LNCaP clone FGC (cell line): ENCODE results near the gene ART4.

ENCODE experiments used
- DNase-seq: peaks from one replicate; pipeline ENCODE4 v3.0.0-alpha.2; 2011; ENCODE audit warnings: low read depth
- H3K4me3 ChIP-seq: 2 replicates; pipeline ENCODE4 v1.5.1; 2011; ENCODE audit warnings: mild to moderate bottlenecking, low read depth, low read length, control low read depth
- CTCF ChIP-seq: IDR thresholded peaks from 2 replicates; pipeline ENCODE4 v1.5.1; 2012; ENCODE audit warnings: mild to moderate bottlenecking; ENCODE audit not compliant: control insufficient read depth, insufficient read depth; ENCODE audit errors: extremely low read depth

Gene ART4

GRCh38 chr12:14883686-14884085 is 40.4 kb upstream of the ART4 start:
- DNase-seq, result no peak
- no peak for TF ChIP-seq CTCF
- H3K4me3 ChIP-seq, result no peak overlapping the region

GRCh38 chr12:14880890-14881453 is 37.6 kb upstream of the ART4 start:
- no peak for DNase-seq
- no peak overlapping the region for H3K4me3 ChIP-seq
- TF ChIP-seq CTCF, result no peak

- TF ChIP-seq CTCF, result no peak
- H3K4me3 ChIP-seq, result no peak overlapping the region
- no peak for DNase-seq
Observed at GRCh38 chr12:14879222-14879933, 36.1 kb upstream of the ART4 start.

- DNase-seq, result no peak
- no peak overlapping the region for H3K4me3 ChIP-seq
- TF ChIP-seq CTCF, result no peak
Observed at GRCh38 chr12:14878488-14878887, 35.2 kb upstream of the ART4 start.

- no peak for TF ChIP-seq CTCF
- H3K4me3 ChIP-seq, result no peak overlapping the region
- no peak for DNase-seq
Observed at GRCh38 chr12:14876833-14877232, 33.5 kb upstream of the ART4 start.

- no peak for TF ChIP-seq CTCF
- no peak overlapping the region for H3K4me3 ChIP-seq
- DNase-seq, result no peak
Observed at GRCh38 chr12:14874882-14875281, 31.6 kb upstream of the ART4 start.

- DNase-seq, result no peak
- no peak for TF ChIP-seq CTCF
- no peak overlapping the region for H3K4me3 ChIP-seq
Observed at GRCh38 chr12:14873440-14874185, 30.3 kb upstream of the ART4 start.
